ENCODE data around the gene RIMS4.

RIMS4 gene

DNA sequence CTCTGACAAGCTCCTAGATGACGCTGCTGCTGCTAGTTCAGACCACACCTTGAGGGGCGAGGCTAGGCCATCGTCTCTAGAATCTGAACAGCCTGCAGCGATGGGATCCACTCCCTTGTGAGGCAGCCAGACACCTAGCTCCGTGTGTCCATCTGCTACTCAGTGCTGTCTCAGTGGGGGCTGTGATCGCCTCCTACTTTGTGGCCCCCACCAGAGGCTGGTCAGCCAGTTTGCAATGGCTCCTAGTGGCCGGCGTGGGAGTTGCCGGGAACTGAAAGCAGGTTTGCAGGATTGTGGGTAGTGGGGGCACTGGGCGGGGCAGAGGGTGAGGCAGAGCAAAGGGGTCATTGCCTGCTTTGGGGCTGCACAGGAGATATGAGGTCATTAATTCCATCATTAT is 92.4 kb downstream of the RIMS4 start:
- no peak for DNase-seq

DNA sequence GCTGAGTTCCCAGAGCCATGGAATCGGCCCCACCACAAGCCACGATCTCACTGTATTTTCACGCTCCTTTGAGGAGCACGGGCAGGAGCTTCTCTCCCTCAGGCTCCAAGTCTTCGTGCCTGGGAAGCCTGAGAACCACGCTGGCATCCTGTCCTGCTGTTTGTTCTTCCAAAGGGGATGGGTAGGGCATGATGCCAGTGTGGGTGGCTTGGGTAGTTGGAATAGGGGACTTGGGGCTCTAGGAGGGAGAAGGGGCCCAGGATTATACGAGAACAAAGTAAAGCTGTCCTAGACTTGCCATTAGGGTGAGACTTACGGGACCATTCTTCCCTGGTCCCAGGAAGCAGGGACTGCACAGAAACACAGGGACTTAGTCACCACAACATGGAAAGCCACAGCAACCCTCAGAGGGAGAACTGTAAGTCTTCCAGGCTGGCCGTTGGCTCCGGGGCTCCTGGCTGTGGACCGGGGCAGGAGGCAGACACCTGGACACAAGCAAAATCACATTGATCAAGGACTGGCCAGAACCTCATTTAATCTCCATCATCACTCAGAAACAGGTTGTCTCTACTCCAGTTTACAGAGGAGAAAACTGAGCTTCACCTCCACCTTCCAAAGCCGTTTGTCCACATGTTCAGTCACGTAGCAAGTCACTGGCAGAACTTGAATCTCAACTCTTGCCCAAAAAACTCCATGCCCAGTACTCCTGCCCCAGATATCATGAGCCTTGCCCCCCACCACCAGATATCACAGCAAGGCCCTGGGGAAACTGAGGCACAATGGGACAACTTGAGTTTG is 93.8 kb downstream of the RIMS4 start:
- no peak for DNase-seq

DNA sequence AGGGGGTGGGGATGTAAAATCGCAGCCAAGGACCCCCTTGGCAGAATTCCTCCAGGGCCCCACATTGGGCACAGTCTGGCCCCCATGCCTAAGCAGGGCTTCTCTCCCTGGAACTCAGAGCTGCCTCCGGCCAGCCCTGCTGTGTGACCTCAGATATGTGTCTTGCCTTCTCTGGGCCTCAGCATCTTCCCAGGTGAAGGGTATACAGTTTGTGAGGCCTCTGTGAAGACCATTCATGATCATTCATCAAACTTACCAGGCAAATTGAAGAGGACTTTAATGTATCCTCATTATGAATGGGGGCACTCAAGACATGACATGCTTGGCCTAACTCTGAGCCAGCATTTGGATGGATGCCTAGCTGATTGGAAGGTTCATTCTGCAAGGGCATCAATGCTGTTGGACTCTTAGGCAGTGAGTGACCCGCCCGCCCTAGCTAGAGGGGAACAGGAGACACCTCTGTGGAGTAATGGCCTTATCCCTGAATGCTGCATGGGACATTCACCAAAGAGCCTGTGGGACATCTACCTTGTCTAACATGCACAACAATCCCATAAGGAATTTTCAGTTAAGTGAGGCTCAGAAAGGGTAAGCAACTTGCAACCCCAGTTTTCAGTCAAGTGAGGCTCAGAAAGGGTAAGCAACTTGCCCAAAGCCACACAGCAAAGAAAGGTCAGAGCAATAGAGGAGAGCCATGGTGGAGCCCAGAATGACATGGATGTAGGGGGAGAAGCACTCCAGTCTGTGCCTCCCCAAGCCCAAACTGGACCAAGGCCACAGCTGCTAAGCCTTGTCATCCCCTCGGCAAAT is 94.6 kb downstream of the RIMS4 start:
- no peak for DNase-seq

DNA sequence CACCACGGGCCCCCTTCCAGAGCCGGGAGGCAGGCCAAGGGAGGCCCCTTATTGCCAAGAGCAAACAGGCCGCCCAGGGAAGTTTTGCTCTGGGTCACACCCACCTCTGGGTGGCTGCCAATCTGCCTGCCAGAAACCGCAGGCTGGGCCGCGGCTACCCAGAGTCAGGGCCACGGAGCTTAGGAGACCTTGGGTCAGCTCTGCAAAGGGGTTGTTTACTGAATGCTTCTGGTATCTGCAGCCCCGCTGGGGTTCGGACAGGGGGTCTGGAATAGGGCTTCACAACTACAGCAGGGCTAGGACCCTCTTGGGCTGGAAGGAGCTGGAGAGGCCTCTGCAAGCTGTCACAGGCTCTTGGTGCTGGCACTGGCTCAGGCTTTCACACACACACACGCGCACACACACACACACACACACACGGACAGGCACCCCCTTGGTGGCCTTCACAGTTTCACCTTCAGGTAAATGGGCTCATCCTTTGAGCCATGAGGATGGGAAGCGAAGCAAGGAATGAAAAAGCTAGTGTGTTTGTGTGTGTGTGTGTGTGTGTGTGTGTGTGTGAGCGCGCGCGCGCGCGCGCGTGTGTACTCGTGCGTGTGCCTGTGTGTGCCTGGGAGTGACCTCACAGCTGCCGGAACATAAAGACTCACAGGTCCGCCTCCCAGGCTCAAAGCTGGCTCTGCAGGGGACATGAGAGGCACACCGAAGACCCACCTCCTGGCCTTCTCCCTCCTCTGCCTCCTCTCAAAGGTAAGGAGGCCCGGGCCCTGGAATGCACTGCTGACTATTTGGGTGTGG is 95.4 kb downstream of the RIMS4 start, which contains the start of gene CCN5:
Gene CCN5 (plus strand): TSS at position 669 of the 798 bp plus-strand sequence. CDS start 22 bp downstream, at position 691.
- peak; percentile 79 for DNase-seq

DNA sequence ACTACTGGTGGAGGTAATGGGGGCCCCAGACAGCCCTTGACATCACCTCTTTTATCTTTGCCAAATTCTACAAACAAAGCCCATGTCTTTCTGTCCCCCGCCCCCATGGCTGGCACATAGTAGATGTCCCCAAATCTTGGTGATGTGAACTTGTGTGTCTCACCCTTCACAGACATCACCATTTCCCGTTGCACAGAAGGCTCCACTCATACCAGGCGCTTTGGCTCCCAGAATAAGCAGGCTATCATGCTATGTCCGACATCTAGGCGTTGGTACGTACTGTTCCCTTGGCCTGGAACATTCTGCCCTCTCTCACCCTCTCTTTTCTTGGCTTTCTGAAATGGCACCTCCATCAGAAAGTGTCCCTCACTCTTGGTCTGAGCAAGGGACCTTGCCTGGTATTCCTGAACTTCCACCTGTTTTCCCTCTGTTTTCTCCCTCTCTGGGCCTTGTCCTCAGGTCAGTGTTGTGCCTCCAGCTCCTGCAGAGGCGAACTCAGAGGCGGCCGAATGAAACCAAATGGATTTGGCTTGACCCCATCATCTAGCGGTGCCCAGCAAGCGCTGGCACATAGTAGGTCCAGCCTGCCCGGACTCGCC is 96.1 kb downstream of the RIMS4 start:
- no peak for DNase-seq

DNA sequence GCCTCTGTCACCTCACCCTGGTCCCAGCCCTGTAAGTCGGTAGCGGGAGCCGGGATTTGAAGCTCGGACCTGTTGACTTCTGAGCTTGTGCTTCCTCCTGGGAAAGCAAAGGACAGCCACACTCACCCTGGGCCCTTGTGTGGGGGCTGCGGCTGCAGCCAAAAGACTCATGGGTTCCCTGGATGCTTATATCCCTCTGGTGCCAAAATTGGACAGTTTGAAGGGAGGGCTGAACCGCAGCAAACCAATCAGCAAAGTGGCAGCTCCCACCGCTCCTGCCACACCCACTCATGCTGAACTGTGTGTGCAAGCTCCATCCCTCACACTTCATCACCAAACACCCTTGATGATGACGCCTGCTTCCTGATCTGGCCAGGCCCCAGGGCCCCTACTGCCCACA is 99.1 kb downstream of the RIMS4 start:
- no peak for DNase-seq

DNA sequence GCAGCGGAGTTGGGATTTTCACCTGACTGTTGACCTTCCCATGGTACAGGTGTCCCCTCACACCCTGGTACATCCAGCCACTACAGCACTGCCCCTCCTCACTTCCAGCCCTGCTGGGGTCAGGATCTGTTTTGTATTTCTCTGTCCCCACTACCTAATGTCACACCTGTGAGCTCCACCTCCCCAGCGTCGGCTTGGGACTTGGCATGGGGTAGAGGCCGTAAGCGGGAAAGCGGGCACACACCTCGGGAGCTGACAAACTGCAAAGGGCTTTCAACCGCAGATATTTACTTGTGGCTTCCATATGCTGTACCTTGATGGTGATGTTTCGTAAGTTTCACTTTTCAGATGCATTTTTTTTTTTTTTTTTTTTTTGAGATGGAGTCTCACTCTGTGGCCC is 100.5 kb downstream of the RIMS4 start:
- no peak for DNase-seq

DNA sequence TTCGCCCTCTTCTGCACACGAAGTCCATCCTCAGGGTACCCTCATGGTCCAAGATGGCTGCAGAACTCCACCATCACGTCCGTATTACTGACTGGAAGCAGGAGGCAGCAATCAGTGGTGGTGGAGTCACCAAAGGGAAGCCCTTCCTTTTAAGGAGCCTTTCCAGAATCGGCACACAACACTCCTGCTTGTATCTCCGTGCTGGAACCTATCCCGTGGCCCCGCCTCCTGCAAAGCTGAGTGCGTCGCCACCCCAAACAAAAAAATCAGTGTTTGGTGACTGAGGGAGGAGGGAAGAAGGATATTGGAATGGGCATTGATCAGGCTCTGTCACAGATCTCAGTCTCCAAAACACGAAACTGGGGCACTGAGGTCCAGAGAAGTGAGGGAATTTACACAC is 101.0 kb downstream of the RIMS4 start:
- DNase-seq: no peak

DNA sequence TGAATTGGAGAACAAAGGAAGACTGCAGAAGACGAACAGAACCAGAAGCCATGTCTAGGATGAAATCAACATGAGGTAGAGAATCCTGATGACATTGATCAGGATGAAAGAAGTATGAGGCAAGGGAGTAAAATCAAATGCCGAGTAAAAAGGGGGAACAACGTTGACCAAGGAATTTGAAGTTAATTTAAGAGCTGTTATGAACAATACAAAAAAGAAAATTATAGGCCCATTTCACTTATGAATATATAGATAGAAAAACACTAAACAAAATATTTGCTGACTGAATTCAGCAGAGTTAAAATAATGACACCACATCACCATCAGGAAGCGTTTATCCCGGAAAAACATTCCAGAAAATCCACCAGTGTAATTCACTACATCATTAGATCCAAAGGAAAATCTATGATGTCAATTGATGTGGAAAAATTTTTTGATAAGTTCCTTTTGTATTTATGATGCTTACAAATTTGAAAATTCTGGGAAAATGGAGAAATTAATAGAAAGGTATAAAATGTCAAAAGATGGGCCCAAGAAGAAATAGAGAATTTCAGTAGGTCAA is 103.2 kb downstream of the RIMS4 start:
- DNase-seq: no peak

DNA sequence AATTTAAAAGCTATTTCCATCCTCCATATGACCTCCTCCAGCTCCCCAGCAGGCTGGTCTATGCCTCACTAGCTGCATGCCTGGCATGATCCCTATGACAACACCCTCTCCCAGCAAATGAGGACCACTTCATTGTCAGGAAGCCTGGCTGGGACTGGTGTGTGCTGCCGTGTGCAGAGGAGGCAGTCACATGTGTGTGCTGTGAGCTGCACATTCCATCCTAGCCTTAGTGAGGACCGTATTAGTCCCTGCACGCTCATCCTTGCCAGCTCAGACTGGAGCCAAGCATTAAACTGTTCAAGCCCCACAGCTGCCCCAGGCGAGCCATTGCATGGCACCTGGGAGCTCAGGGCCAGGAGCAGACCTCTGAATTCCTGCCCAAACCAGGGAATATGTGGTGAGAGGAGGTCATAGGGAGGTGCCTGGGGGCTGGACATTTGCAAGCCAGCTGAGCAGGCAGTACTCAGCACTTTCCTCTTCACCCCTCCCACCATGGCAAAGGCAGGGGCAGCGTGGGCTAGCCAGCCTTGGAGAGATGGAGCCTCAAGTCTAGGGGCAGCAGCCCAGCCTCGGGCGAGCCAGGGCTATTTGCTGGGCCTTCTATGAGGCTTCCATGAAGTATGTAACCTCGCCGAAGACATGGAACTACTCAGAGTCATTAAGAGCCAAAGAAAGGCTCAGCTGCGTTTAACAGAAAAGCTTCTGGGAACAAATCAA is 103.9 kb downstream of the RIMS4 start:
- DNase-seq: peak; percentile 78

DNA sequence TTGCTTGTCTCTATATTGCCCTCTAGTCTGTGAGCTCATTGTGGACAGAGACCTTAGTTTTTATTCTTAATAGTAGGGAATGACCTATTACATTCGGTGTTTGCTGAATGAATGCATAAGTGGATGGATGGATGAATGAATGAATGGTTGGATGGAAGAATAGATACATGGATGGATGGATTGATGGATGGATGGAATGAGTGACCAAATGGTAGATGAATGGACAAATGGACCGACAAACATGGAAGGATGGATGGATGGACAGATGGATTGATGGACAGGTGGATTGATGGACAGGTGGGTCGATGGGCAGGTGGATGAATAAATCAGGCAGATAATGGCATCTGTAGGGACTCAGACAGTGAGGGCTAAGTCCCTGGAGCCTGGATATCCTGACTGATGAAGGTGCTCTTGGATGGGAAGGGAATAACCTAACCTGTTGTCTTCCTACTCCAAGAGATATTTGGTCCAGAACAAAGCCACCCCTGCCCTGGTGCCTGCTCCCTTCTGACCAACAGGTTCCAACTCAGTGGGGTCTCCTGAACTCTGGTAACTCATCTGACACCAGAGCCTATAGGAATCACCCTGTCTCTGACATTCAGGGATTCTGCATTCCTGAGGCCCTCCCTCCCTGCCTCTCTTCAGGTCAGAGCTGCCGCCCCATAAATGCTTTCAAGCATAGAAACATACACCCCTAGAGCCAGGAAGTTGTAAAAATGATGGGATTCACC is 104.8 kb downstream of the RIMS4 start:
- DNase-seq: no peak

DNA sequence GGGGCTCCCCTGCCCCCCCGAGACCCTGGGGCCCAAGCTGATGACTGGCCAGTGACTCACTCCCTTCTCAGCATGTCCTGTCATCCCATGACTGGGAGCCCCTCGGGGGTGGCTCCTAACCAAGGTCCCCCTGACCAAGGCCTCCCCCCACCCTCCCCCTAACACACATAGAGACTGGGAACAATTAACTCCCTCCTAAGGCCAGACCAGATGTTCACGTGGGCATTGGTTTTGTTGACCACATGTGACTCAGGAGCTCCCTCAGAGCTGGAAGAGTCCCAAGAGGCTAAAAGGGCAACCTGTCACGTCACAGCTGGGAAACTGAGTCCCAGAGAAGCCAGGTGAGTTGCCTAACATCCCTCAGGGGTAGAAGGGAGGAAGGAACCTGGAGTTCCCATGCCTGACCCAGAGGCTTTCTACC is 105.8 kb downstream of the RIMS4 start:
- peak; percentile 90 for DNase-seq

DNA sequence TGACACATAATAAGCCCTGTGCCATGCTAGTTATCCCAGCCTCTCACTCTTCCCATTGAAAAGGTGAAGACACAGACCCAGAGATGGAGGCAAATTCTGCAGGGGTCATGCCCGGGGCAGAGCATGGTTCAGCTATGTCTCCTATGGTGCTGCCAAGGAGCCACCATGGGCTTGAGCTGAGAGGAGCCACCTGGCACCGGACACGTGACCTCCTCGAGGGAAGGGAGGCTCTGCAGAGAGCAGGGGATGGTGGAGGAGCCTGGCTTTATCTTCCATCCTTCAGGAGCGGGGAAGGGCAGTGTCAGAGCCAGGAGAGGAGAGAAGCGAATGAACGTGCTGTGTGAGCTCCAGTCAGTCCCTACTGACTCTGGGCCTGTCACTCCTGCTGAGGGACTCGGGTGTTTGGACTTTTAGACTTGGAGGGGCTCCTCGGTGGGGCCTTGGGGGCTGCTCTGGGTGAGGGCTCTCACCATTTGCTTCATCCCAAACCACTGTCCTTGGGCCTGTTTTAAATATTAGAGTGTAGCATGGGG is 106.3 kb downstream of the RIMS4 start:
- no peak for DNase-seq

DNA sequence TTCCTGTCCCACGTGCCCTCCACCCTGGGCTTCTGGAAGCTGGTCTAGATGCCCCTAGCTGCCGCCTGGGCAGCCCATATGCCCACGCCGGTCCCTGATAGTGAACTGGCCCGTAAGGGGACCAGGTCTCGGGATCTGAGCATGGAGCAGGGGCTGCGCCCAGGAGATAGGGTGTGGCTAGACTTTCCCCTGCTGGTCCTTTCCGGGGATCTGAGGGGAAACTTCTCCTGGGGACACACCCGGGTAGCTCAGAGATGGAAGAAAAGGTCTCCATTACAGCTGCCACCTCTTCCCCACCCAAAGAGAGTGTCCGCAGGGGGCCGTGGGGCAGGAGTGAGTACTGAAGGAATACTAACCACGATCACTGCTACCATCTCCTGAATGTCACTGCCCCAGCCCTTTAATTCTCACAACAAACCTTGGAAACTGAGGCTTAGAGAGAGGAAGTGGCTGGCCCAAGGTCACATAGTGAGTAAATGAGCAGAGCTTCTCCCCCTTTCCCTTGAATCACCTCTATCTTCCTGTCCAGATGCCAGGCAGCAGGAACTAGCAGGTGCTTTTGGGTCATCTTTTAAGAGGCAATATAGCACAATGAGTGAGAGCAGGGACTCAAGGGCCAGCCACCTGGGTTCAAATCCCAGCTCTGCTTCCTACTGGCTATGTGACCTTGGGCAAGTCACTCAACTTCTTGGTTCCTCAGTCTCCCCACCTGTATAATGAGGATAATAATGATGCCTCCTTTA is 107.0 kb downstream of the RIMS4 start:
- no peak for DNase-seq

DNA sequence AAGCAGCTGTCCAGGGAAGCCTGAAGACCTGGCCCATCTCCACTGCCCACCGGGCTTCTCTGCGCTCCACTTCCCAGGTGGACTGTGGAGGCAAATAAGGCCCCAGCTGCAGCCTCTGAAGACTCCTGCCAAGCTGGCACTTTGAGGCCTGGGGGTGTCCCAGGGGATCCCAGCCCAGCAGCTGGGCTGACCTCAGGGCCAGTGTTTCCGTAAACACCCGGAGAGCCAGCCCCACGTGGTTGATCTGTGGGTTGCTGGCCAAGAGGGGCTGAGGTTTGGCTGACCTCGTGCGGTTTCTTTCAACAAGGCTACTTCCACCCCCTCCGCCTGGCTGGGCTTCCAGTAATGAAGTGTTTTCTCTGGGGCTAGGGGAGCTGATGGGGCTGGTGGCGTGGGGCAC is 107.6 kb downstream of the RIMS4 start:
- DNase-seq: peak; percentile 77

DNA sequence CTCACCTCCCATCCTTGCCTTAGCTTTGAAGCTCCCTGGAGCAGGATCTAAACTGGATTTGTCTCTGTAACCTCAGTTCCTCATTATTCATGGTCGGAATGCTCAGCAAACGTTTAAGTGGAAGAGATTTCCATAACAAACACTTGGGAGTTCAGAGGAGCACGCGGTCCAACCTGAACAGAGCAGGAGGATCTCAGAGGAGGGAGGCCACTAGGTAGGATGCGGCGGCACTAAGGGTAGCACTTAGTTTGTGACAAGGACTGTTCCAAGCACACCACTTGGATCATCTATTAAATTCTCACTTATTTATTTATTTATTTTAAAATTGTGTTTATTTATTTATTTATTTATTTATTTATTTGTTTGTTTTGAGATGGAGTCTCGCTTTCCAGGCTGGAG is 108.5 kb downstream of the RIMS4 start:
- no peak for DNase-seq
